Muscle of leg (tissue), 11 donors: ENCODE results near the gene ELSPBP1. TPM values are rescaled to one million over a fixed set of nuclear protein-coding genes. Genes with fewer than 3 reads are reported as not detected.

Experiments
- DNase-seq: peaks from one replicate; pipeline ENCODE4 v3.0.0; 2013
- H3K27ac ChIP-seq: one replicate; pipeline ENCODE4 v1.5.1; 2013; ENCODE audit warnings: mild to moderate bottlenecking, low read length, control low read depth
- H3K27me3 ChIP-seq: one replicate; pipeline ENCODE4 v1.6.1; 2013; ENCODE audit warnings: low read length; ENCODE audit not compliant: control insufficient read depth, insufficient read depth
- H3K36me3 ChIP-seq: one replicate; pipeline ENCODE4 v1.6.1; 2013; ENCODE audit warnings: low read length; ENCODE audit not compliant: control insufficient read depth, insufficient read depth
- H3K4me1 ChIP-seq: one replicate; pipeline ENCODE4 v1.6.1; 2013; ENCODE audit warnings: low read length; ENCODE audit not compliant: control insufficient read depth, insufficient read depth
- H3K4me3 ChIP-seq: one replicate; pipeline ENCODE4 v1.5.1; 2013; ENCODE audit warnings: low read length, control low read depth
- H3K9me3 ChIP-seq: replicated peaks from 2 replicates; pipeline ENCODE4 v1.6.1; 2013; ENCODE audit warnings: low read depth, low read length; ENCODE audit not compliant: control insufficient read depth
- WGBS: methylation state at CpG from one replicate; pipeline ENCODE4 v1.1.5; 2013; ENCODE audit warnings: missing lambda C conversion rate; ENCODE audit not compliant: insufficient coverage; 5-methylcytosine and 5-hydroxymethylcytosine counted together
- polyA plus RNA-seq, 8 donors: library from polyadenylated mRNA; unstranded; fragments of 120-200 nt; gene quantifications; one replicate each; pipeline versions ENCODE4 v1.2.1 to v1.2.3, GENCODE V29; 2013; ENCODE audit warnings: inconsistent platforms in 1 of 8, low replicate concordance in 1 of 8; ENCODE audit not compliant: insufficient read length in 8 of 8, insufficient read depth in 1 of 8
- total RNA-seq: library from RNA; stranded (reverse); fragments of 120-200 nt; gene quantifications from one replicate; pipeline ENCODE4 v1.2.4, GENCODE V29; 2013

ELSPBP1 gene
- total and polyA plus RNA-seq, 9 donors = not detected

- no peak overlapping the region for H3K27ac ChIP-seq
- H3K27me3 ChIP-seq = no peaks in the 10 kb centered on the region
- 58% methylated on average over 6 of the region's 6 CpGs for WGBS
- H3K4me3 ChIP-seq = no peak overlapping the region
- H3K9me3 ChIP-seq = no peaks in the 10 kb centered on the region
- no peak for DNase-seq
- no peaks in the 10 kb centered on the region for H3K36me3 ChIP-seq
- no peaks in the 10 kb centered on the region for H3K4me1 ChIP-seq
Measured at GRCh38 chr19:48004236-48004635, 9.8 kb downstream of the ELSPBP1 start.

DNA sequence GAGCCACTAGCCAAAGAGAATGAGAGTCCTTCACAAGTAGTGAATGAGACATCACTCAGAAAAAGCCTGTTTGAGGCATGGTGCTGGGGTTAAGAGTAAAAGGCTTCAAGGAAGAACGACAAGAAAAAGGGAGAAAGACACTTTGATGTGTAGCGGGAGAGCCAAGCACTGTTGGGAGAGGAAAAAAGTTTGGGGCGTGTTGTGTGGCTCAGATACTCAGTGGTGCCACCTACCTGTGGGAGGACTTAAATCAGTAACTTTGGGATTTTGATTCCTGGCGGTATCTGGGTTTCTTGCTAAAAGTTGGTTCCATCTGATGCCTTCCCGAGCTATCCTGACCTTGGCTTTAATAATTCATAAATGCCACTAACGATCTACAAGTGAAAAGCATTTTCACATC is 12.3 kb downstream of the ELSPBP1 start:
- Histone ChIP-seq H3K9me3 (no peaks in the 10 kb centered on the region), H3K4me1 (no peaks in the 10 kb centered on the region)
- DNase-seq = no peak

GRCh38 chr19:48010932-48011758 is 16.7 kb downstream of the ELSPBP1 start:
- H3K4me1 ChIP-seq = no peaks in the 10 kb centered on the region
- no peak overlapping the region for H3K27ac ChIP-seq
- no peaks in the 10 kb centered on the region for H3K27me3 ChIP-seq
- H3K36me3 ChIP-seq = no peaks in the 10 kb centered on the region
- 93% methylated on average over 10 of the region's 11 CpGs for WGBS
- no peaks in the 10 kb centered on the region for H3K9me3 ChIP-seq
- no peak overlapping the region for H3K4me3 ChIP-seq
- no peak for DNase-seq

More for the DNA sequence above, 12.3 kb downstream of the ELSPBP1 start:
- no peaks in the 10 kb centered on the region for H3K36me3 ChIP-seq
- WGBS = 65% methylated on average over 4 of the region's 6 CpGs
- no peak overlapping the region for H3K4me3 ChIP-seq
- H3K27me3 ChIP-seq = no peaks in the 10 kb centered on the region
- H3K27ac ChIP-seq = no peak overlapping the region

DNA sequence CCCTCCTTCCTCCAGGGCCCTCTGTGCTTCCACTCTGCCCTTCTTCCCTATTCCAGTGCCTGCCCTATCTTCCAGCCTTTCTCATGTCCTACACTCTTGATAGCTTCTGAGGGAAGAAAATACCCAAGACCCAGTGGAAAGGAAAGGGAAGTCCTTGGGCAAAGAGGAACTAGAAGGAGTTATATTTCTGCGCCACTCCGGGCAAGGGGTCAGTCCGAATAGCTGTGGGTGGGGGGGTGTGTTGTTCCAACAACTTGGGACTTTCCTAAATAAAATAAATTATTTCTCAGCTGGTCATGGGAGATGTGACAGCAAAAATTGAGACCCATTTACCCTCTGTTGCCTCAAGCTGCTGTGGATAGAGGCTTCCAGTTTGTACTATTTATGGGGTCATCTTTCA is 26.3 kb downstream of the ELSPBP1 start:
- Histone ChIP-seq H3K9me3 (no peaks in the 10 kb centered on the region), H3K4me1 (no peaks in the 10 kb centered on the region), H3K27me3 (peaks cover 2% of the 10 kb centered on the region), H3K4me3 (no peak overlapping the region), H3K27ac (no peak overlapping the region), H3K36me3 (no peaks in the 10 kb centered on the region)
- DNase-seq = no peak
- no CpG with 5 or more reads among the region's 3 CpGs for WGBS

DNA sequence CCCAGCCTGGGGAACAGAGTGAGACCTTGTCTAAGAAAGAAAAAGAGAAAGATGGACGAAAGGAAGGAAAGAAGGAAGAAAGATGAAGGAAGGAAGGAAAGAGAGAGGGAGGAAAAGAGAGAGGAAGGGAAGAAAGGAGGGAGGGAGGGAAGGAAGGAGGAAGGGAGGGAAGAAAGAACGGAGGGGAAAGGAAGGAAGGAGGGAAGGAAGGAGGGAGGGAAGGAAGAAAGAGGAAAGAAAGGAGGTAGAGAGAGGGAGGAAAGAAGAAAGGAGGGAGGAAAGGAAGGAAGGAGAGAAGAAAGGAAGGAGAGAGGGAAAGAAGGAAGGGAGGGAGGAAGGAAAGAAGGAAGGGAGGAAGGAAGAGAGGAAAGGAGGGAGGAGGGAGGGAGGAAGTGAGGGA is 28.6 kb downstream of the ELSPBP1 start:
- H3K27me3 ChIP-seq = peaks cover 2% of the 10 kb centered on the region
- no peaks in the 10 kb centered on the region for H3K9me3 ChIP-seq
- H3K27ac ChIP-seq = no peak overlapping the region
- no peak for DNase-seq
- H3K36me3 ChIP-seq = no peaks in the 10 kb centered on the region
- no peak overlapping the region for H3K4me3 ChIP-seq
- WGBS = 63% methylated on average over 2 of the region's 2 CpGs
- H3K4me1 ChIP-seq = no peaks in the 10 kb centered on the region

DNA sequence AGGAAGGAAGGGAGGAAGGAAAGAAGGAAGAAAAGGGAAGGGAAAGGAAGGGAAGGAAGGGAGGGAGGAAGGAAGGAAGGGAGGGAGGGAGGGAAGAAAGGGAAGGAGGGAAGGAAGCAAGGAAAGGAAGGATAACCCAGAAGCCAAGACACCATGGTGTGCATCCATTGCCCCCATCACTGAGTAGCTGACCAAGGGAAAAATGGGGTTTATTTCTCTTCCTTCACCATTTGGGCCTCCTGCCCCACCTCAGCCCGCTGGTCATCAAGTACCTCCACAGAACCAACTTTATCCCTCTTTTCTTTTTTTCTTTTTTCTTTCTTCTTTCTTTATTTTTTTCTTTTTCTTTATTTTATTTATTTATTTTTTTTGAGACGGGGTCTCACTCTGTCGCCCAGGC is 29.1 kb downstream of the ELSPBP1 start:
- DNase-seq = no peak
- peaks cover 2% of the 10 kb centered on the region for H3K27me3 ChIP-seq
- WGBS = no CpG with 5 or more reads among the region's 3 CpGs

GRCh38 chr19:48025480-48025879 is 31.0 kb downstream of the ELSPBP1 start:
- DNase-seq = no peak
- WGBS = 100% methylated on average over 1 of the region's 3 CpGs
- H3K4me1 ChIP-seq = no peaks in the 10 kb centered on the region
- no peaks in the 10 kb centered on the region for H3K36me3 ChIP-seq
- no peak overlapping the region for H3K27ac ChIP-seq
- no peak overlapping the region for H3K4me3 ChIP-seq
- no peaks in the 10 kb centered on the region for H3K9me3 ChIP-seq
- H3K27me3 ChIP-seq = peaks cover 5% of the 10 kb centered on the region

More for the DNA sequence above, 29.1 kb downstream of the ELSPBP1 start:
- Histone ChIP-seq H3K4me3 (no peak overlapping the region), H3K36me3 (no peaks in the 10 kb centered on the region), H3K27ac (no peak overlapping the region), H3K9me3 (no peaks in the 10 kb centered on the region), H3K4me1 (no peaks in the 10 kb centered on the region)

- Histone ChIP-seq H3K9me3 (no peaks in the 10 kb centered on the region), H3K27ac (no peak overlapping the region), H3K4me1 (no peaks in the 10 kb centered on the region), H3K4me3 (no peak overlapping the region), H3K27me3 (peaks cover 3% of the 10 kb centered on the region), H3K36me3 (no peaks in the 10 kb centered on the region)
- 65% methylated on average over 4 of the region's 7 CpGs for whole genome bisulfite sequencing
- no peak for DNase-seq
Measured at GRCh38 chr19:48029431-48029830, 35.0 kb downstream of the ELSPBP1 start.

DNA sequence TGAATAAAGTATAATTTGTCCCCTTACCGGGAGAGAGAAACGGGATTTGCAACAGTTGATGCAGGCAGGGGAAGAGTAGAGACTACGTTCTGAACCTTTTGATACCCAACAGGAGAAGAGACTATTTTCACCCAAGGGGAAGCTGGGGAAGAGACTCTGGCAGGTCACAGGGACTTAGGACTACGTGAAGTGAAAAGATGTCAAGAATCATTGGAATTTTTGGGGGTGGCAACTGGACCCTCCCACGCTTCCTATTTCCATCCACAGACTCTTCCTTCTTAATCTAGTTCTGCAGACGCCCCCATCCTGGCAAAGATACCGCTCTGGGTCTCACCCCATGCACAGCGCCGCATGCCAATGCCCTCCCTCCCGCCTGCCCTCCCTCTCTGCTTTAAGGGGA is 35.6 kb downstream of the ELSPBP1 start:
- Histone ChIP-seq H3K36me3 (no peaks in the 10 kb centered on the region), H3K4me1 (no peaks in the 10 kb centered on the region), H3K27me3 (peaks cover 3% of the 10 kb centered on the region), H3K27ac (no peak overlapping the region), H3K4me3 (no peak overlapping the region), H3K9me3 (no peaks in the 10 kb centered on the region)
- WGBS = 59% methylated on average over 5 of the region's 10 CpGs
- no peak for DNase-seq

DNA sequence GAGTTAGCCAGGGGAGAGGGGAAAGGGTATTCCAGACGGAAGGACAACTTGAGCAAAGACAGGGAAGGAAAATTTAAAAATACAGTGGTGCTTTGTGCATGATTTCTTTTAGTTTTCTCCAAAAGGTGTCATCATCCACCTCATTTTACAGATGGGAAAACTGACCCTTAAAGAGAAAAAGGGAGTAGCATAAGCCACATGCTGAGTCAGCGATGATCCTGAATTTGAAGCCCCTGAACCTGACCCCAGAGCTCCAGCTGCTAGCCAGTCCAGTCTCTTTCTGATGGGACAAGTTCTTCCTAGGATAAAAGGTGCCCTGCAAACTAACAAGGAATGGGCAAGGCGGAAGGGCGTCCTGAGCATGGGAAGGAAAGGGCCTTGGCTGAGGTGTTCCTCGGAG is 39.2 kb downstream of the ELSPBP1 start:
- Histone ChIP-seq H3K36me3 (no peaks in the 10 kb centered on the region), H3K27ac (no peak overlapping the region), H3K4me1 (no peaks in the 10 kb centered on the region), H3K4me3 (no peak overlapping the region), H3K27me3 (peaks cover 3% of the 10 kb centered on the region), H3K9me3 (peaks cover 6% of the 10 kb centered on the region)
- WGBS = 84% methylated on average over 4 of the region's 5 CpGs
- no peak for DNase-seq
